Lower leg skin (tissue), 3 donors: Measurements from ENCODE around the gene ONECUT2.

ENCODE experiments used
- POLR2A ChIP-seq, 2 donors: fragments of 450-650 bp; IDR thresholded peaks; one replicate each; pipeline ENCODE4 v1.6.1; 2016 to 2017; ENCODE audit warnings: antibody characterized with exemption in 2 of 2, mild to moderate bottlenecking in 1 of 2, moderate library complexity in 1 of 2
- TF ChIP-seq, protein P1 (sequence below), 3 donors: fragments of 450-650 bp; IDR thresholded peaks; one replicate each; pipeline ENCODE4 v1.5.1; 2016; ENCODE audit warnings: antibody characterized with exemption in 3 of 3, mild to moderate bottlenecking in 3 of 3, moderate library complexity in 2 of 3

DNA sequence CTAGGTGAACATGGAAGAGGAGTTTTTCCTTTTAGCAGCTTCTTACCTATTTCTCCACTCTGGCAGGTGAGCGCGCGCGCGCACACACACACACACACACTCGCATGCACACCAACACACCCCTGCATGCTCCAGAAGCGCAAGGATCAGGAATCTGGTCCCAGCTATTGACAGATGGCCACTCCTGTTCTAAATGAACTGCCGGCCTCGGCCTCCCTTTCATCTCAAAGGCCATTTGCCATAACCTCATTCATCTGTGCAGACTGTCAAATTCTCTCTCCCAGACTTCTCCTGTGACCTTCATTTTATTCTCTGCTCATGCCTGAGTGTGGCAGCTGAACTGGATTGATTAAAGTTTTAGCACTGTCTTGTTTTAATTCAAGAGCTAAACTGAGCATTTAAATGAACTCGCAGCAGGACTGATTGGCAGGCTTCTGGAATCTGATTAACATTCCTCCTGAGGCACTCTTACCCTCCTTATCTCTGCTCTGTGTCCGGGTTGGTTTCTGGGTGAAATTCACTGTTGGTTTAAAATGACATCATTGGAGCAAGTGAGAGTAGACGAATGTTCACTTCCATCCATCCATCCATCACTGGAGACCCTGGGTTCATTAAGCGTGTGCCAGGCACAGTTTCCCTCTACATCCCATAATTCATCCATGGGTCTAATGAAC, 92.5 kb downstream of the ONECUT2 start:
- TF ChIP-seq, protein P1, sequence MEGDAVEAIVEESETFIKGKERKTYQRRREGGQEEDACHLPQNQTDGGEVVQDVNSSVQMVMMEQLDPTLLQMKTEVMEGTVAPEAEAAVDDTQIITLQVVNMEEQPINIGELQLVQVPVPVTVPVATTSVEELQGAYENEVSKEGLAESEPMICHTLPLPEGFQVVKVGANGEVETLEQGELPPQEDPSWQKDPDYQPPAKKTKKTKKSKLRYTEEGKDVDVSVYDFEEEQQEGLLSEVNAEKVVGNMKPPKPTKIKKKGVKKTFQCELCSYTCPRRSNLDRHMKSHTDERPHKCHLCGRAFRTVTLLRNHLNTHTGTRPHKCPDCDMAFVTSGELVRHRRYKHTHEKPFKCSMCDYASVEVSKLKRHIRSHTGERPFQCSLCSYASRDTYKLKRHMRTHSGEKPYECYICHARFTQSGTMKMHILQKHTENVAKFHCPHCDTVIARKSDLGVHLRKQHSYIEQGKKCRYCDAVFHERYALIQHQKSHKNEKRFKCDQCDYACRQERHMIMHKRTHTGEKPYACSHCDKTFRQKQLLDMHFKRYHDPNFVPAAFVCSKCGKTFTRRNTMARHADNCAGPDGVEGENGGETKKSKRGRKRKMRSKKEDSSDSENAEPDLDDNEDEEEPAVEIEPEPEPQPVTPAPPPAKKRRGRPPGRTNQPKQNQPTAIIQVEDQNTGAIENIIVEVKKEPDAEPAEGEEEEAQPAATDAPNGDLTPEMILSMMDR (IDR thresholded peaks at IDR 0.05): no peak
- no peak for TF ChIP-seq POLR2A (IDR thresholded peaks at IDR 0.05)
